ENCODE data around the gene SMR3B.

The SMR3B gene

DNA sequence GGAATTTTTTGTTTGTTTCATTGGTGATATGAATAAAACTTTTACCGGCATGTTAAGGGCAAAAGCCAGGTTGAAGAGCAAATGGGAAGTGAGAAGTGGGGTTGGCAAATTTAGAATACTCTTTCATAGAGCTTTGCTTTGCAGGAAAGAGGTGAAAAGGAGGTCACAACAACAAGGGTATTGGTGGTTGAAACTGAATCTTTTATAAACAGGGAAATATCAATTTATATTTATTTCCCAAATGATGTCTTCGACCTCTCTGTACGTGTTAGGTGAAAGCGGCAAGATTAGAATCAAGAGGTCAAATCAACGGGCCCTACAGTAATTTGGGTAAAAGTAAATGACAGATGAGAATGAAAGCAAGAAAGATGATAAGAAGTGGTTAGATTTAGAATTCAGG lies 18.9 kb upstream of the SMR3B start:
- TF ChIP-seq, protein P1, sequence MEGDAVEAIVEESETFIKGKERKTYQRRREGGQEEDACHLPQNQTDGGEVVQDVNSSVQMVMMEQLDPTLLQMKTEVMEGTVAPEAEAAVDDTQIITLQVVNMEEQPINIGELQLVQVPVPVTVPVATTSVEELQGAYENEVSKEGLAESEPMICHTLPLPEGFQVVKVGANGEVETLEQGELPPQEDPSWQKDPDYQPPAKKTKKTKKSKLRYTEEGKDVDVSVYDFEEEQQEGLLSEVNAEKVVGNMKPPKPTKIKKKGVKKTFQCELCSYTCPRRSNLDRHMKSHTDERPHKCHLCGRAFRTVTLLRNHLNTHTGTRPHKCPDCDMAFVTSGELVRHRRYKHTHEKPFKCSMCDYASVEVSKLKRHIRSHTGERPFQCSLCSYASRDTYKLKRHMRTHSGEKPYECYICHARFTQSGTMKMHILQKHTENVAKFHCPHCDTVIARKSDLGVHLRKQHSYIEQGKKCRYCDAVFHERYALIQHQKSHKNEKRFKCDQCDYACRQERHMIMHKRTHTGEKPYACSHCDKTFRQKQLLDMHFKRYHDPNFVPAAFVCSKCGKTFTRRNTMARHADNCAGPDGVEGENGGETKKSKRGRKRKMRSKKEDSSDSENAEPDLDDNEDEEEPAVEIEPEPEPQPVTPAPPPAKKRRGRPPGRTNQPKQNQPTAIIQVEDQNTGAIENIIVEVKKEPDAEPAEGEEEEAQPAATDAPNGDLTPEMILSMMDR (IDR thresholded peaks at IDR 0.05): no peak

- TF ChIP-seq, protein P1 (IDR thresholded peaks at IDR 0.05): no peak
These were observed 17.5 kb upstream of the SMR3B start for GRCh38 chr4:70365479-70365878.

DNA sequence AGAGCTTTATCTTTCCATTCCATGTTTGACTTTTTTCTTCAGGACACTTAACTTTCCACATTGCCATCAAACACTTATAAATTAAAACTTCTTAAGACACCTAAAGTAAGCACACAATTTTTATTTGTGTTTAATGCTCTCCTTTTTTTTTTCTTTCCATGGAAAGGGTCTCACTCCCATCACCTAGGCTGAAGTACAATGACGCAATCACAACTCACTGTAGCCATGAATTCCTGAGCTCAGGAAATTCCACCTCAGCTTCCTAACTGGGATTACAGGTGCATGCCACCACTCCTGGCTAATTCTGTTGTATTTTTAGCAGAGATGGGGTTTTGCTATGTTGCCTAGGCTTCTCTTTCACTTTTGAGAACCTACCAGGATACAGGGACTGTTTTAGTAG lies 15.1 kb upstream of the SMR3B start:
- TF ChIP-seq, protein P1 (IDR thresholded peaks at IDR 0.05): no peak

DNA sequence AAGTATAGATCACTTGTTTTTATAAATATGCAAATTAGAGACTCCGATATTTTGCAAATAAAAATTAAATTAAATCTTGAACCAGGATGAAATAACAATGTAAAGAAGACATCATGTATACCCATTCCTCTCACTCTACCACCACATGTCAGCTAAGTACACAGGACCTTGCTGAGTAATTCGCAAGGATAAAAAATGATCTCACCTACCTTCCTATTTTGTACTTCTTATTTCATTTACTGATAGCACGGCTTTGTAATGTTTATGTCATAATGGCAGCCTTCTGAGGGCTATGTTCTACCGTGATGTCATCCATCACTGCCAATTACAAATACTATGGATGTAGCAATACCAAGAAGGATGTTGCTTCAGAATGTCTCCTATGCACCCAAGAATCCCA lies 10.9 kb upstream of the SMR3B start:
- TF ChIP-seq, protein P1 (IDR thresholded peaks at IDR 0.05): no peak

DNA sequence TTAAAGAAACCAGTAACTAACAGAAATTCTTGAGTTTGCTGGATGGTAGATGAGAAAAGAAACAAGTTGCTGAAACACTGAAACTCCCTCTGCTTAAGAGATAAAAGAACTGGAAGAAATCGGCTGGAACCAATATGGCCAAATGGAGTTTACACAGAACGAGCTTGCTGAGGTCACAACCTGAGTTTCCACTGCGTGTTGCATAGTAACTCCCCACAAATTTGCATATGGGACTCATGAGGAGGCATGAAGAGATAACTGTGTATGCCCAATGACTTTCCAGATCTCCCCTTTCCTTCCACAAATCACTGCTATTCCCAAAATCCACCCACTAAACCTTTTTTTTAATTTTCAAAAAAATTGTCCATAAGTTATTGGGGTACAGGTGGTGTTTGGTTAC lies 10.2 kb upstream of the SMR3B start:
- TF ChIP-seq, protein P1 (IDR thresholded peaks at IDR 0.05): no peak

DNA sequence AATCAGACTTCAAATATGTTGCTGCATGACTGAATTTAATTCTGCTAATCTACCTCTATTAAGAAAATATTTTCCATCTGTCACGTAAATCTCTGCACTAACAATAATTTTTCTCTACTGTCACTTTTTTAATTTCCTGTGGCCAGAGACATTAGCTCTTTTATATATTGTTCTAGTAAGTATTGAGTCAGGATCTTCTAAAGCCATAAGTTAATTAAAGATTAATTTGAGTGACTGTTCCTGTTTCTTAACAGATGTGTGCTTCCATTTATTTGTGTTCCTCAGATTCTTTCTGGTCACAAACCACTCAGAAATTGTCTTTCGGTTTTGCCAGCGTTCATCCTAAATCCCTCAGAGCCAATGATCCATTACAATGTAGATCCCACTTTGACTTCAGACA lies 2.4 kb upstream of the SMR3B start:
- TF ChIP-seq, protein P1 (IDR thresholded peaks at IDR 0.05): no peak

GRCh38 chr4:70392057-70392776 lies 9.3 kb downstream of the SMR3B start:
- TF ChIP-seq, protein P1 (IDR thresholded peaks at IDR 0.05): no peak

DNA sequence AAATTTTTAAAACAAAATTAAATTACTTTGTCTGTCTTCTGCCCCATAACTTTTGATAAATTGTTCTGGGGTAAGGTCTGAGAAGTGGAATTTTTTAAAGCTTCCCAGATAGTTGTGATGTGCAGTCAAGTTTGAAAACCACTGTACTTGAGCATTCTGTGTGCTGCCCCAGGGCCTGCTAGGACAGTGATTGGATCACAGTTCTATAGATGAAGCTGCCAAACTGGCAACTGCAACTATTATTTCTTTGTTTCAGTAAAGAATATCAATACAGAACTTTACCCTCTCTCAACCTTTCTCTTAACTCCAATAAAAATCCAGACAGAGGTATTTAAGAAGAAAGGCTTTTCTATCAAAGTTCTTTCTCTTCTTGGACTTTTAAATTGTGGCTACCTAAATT lies 14.6 kb downstream of the SMR3B start, which contains the start of gene OPRPN:
TSS of gene OPRPN (plus strand) at position 361 of the 400 bp plus-strand sequence. CDS start 1,346 bp downstream, outside the sequence.
- TF ChIP-seq, protein P1 (IDR thresholded peaks at IDR 0.05): no peak
